NCI-H2029 (cell line): ENCODE results near the gene JMJD6.
A peak's percentile ranks its signal among the peaks of the same experiment; 100 is the strongest.

ENCODE experiments used
- DNase-seq: peaks from one replicate; lab custom pipeline; 2025; lab: John Stamatoyannopoulos, UW

The JMJD6 gene

DNA sequence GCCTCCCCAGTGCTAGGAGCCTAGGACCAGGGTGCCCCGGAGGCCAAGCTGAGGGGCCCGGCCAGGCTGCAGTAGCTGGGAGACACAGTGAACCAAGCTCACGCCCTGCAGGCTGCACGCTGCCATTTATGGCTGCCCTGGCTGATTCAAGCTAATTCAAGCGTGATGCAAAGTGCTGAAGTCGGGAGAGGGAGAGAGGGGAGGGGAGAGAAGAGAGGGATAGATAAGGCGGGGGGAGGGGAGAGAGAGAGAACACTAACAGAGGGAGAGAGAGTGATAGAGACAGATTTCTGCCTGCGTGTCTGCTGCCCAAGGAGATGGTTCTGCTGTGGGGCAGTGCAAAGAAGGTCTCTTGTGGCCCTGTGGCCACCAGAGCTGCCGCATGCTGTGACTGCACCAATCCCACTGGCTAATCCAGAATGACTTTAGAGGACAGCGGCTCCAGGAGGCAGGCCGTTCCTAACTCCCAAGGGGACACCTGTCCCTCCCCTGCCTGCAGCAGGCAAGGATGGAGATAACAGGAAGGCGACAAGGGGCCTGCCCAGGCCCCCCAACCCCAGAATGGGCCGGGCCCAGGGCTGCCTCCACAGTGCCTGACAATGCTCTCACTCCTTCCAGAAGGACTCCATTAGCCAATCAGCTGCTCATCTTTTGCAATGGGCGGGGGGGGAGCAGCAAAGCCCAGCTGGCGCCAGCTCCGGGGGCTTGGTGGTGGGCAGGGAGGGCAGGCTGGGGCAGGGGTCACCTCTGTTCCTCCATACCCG is 28.5 kb downstream of the JMJD6 start:
- DNase-seq, result no peak

DNA sequence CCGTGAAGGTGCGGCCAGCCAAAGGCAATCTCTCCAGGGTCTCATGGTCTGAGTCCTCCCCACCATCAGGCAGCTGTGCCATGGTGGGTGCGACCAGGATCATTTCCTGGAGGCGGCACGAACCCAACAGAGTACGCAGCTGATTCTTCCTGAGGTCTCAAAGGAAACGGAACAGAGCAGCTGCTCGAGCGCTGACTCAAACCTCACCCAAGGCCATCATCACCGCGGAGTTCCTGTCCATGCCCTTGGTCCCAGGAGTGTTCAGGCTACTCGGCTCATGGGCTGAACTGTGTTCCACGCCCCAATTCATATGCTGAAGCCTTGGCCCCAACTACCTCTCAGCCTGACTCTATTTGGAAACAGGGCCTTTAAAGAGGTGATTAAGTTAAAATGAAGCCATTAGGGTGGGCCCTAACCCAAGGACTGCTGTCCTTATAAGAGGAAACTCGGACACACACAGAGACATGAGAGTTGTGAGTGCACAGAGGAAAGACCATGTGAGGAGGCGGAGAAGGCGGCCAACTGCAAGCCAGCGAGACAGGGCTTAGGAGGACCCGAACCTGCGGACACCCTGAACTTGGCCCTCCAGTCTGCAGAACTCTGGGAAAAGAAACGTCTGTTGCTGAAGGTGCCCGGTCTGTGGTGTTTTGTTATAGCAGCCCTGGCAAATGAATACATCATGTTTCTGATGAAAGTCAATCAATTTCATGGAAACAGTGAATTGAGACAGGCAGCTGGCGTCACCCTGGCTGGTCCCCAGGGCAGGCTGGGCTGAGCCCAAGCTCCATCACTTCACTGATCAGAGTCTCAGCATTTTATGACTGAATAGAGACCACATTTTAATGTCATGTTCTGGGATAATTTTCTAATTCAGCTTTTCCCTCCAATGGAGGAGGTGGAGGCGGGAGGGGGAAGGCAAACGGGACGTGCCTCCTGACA is 29.4 kb downstream of the JMJD6 start:
- DNase-seq, result no peak

DNA sequence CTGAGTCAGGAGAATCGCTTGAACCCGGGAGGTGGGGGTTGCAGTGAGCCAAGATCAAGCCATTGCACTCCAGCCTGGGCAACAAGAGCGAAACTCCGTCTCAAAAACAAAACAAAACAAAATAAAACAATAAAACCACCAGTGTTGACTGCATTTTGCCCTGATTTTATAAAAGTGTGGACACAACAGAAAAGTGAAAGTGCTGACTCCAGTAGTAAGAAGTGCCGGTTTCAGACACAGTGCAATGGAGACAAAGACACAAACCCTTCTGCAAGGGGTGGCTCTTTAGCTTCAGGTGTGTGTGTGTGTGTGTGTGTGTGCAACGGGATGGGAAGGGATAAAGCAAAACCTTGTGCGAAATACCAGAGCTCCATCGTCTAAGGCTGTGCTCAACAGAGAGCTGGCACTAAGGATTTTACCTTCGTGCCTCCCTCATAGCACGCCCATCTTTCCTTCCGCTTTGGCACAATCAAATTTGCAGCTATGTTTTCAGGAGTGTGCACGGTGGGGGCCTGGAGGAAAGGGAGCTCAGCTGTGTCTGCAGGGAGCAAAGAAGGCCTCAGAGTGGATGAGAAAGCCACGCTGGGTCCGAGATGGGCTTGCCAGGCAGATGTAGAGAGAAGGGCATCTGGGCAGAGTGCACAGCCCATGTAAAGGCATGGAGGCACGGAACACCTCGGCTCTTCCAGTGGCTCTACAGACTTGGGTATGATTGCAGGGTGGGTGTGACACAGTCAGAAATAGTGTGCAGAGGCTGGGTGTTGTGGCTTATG is 31.2 kb downstream of the JMJD6 start:
- DNase-seq, result no peak

DNA sequence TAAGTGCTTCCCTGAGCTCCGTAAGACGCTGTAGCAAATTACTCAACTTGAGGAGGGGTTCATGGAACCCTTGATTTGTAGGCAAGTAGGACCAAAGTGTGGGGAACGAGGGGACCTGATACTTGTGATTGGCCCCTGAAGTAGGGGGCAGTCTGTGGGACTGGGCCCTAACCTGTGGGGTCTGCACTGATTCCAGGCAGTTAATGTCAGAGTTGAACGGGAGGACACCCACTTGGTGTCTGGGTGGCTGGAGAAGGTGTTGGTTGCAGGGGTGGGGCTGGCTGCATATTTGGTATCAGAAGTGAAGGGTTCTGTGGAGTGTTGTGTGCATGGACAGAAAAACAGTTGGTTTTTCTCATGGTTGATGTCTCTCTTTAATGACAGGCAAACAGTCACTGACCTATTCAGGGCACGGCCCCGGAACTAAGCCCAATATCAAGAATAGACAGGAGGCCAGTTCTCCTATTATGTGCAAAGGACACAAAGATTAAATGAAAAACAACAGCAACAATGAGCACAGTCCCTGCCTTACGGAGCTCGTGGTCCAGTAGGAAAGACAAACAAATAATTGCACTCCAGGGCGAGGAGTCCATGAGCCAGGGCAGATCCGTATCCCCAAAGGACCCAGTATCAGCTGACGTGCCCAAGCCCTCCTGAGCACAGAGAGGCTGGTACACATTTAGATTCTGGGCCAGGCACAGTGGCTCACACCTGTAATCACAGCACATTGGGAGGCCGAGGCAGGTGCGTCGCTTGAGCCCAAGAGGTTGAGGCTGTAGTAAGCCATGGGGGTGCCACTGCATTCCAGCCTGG is 34.8 kb downstream of the JMJD6 start:
- DNase-seq, result no peak

DNA sequence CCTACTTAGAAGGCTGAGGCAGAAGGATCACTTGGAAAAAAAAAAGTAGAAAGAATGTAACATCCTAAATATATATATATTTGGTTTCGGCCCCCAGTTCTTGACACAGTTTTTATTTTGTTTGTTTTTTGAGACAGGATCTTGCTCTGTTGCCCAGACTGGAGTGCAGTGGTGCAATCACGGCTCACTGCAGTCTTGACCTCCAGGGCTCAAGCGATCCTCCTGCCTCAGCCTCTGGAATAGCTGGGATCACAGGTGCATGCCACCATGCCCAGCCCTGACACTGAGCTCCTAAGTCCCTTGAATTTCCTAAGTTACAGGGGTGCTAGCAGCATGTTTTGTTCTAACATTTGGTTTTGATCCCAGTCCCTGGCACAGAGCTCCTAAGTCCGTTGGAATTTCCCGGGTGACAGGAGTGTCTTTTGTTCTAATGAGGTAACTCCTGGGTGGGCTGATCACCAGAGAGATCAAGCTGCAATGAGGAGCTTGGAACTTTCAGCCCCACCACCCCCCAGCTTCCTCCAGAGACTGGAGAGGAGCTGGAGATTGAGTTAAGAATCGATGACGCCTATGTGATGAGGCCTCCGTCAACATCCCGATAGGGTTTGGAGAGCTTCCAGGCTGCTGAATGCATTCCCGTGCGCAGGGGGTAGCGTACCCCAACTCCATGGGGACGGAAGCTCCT is 35.7 kb downstream of the JMJD6 start:
- DNase-seq, result no peak

DNA sequence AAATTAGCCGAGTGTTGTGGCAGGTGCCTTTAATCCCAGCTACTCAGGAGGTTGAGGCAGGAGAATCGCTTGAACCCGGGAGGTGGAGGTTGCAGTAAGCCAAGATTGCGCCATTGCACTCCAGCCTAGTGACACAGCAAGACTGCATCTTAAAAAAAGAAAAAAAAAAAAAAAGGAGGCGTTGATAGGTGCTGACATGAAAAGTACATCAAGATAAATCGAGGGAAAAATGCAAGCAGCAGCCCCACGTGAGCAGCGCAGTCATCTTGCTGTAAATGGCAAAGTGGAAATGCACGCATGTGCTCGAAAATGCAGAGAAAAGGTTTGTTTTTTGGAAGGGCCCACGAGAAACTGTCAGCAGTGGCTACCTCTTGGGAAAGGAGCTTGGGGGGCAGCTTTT is 36.5 kb downstream of the JMJD6 start:
- no peak for DNase-seq

DNA sequence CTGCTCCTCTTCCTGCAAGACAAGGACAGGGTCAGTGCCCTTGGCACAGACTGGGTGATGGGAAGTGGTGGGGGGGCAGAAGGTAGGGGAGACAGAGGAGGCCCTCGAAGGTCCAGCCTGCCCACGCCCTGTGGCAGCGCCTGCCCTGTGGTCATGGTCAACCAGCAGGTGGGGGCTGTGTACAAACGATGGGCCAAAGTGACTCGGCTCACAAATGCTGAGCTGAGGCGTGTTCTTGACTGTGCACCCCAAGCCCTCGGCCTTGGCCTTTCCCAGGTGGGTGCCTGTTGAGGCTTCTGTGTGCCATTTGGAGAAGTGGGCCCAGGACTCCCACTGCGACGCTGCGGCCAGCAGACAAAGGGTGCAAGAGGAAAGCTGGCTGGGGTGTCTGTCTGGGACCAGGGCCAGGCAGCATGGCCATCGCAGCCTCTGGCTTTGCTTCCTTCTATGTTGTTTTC is 38.2 kb downstream of the JMJD6 start:
- DNase-seq, result no peak

DNA sequence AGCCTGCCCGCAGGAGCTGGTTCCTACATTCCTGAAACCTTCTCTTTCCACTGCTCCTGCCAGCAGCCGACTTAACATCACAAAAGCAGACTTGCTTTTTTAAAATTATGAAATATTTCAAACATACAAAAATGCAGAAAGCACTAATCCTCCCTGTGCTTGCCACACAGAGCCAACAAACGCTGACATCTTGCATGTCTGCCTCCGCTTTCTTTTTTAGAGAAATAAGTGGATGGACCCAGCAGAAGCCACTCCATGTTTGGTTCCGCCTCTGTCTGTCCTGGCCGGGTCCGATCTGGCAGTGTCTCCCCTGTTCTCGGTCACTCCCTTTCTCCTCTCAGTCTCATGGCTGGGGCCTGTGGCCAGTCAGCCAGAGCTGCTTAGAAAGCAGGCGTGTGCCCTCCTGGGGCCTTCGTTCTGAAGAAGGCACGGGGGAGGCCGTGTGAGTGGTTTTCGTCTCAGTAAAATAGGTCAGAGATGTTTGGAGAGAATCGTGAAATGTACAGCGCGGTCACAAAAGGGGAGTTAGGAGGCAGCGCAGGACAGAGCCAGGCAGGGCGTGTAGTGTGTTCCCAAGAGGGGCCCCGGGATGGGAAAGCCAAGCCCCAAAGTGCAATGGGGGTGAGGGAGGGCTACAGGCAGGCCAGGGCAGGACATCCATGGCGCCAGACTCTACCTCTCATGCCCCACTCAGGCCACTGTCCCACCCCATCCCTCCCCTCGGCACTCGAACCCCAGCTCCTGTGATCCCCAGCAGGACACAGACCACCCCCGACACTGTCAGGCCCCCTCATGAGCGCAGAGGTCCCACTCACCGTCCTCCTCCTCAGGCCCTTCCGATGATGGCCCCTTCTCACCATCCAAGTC is 38.9 kb downstream of the JMJD6 start:
- DNase-seq, result no peak

DNA sequence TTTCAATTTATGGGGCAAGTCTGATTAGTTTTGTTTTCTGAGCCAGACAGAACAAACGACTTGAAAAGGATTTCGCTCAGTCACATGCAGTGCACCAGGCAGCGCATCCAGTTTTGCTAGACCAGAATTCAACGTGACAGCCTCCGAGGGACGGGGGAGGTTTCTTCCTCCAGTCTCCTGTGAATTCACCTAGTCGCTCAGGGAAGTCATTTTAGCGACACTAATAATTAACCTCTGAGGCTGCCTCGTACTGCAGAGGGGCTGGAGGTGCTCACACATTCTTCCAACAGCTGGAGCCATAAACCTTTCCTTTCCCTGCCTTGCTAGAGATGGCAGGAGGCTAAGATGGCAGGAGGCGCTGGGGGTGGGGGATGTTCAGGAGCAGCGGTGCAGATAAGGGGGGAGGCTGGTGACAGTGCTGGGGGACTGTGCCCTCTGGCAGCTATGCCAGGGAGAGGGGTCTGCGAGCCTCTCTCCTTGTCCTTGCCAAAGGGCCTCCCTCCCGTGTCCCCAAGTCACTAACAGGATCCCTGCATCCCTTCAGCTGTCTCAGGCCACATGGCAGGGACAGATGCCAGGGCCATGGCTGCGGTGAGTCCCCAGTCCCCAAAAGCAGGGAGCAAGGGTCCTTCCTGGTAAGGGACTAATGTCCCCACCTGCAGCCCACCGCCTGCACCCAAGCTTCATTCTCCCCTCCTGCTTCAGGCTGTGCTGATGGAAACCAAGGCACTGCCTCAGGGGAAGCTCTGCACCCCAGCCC is 39.7 kb downstream of the JMJD6 start:
- no peak for DNase-seq

DNA sequence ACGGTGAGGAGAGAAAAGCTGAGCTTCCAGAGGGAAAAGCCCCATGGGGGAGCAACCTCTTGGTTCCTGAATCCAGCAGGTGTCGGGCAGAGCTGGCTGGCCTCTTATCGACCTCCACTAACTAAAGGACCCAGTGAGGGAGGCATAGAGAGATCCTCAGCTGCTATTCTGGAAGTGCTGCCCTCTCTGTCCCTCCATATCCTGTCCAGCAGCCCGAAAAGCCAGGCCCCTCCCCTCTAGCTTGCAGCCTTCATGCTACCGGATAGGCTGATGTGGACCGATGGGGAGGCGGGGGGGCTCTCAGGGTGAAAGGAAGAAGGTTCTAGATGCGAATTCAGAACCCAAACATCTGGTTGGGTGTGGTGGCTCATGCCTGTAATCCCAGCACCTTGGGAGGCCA is 40.6 kb downstream of the JMJD6 start:
- DNase-seq, result no peak

DNA sequence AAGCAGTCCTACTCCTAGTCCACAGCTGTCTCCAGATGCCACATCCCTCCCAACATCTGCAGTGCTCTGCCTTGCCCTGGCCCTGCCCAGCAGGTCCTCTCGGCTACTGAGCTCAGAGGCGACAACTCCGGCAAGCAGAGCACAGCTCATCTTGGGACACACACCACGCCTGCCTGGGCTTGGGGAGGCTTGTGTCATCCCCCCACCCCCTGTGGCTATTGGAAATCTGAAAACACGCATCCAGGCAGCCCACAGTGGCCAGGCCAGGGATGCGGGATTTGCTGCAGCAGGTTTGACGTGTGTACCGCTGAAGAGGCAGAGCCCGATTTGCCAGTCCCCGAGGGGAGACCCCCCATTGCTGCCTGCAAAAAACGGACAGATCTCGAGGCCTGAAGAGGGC is 41.0 kb downstream of the JMJD6 start:
- DNase-seq, result no peak

DNA sequence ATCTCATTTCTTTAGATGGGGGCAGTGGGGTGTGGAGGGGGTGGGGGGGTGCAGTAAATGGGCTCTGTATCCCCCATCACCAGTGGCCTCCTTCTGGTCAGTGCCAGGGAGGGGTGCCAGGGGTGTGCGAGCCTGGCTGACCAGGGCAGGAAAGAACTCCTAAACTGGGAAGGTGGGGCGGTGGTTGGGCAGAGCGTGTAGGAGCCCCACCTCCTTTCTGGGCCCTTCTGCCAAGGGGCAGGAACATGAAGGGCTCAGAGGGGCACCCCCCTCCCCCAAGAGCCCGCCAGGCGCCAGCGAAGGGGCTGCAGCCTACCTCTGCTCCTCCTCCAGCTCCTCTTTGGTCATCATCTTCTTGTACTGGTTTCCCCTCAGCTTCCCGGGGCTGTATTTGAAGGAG is 41.6 kb downstream of the JMJD6 start:
- no peak for DNase-seq

DNA sequence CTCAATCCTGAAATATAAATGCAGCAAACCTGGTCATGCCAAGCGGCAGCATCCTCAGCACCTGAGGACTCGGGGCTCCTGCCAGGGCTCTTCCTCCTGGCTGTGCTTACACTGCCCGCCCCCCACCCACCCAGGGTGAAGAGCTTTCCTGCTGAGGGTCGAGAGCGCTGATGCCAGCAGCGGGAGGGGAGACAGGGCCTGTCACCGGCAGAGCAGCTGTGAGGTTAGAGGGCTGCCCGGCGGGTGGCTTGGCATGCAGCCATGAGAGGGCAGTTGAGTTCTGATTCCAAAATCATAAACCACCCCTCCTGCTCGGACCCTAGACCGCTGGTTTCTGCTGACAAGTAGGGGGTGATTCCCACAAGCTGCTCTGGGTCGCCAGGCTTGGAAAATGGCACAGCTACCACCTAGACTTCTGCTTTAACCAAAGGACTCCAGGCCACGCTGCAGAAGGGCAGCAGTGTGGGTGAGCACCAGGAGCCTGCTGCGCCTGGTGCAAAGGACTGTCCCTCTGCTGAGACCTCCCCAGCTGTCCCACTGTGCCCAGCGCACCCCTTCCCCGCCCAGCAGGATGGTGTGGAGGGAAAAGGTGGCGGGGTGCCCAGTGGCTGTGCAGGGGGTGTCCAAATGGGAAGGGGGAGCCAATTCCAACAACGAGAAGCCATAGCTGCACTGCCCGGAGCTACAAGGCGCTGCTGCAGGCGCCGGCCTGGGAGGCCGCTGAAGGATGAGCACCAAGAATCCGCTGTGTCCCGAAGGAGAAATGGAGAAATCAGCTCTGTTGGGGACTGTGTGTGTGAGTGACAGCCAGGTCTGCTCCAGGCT is 42.3 kb downstream of the JMJD6 start:
- no peak for DNase-seq

DNA sequence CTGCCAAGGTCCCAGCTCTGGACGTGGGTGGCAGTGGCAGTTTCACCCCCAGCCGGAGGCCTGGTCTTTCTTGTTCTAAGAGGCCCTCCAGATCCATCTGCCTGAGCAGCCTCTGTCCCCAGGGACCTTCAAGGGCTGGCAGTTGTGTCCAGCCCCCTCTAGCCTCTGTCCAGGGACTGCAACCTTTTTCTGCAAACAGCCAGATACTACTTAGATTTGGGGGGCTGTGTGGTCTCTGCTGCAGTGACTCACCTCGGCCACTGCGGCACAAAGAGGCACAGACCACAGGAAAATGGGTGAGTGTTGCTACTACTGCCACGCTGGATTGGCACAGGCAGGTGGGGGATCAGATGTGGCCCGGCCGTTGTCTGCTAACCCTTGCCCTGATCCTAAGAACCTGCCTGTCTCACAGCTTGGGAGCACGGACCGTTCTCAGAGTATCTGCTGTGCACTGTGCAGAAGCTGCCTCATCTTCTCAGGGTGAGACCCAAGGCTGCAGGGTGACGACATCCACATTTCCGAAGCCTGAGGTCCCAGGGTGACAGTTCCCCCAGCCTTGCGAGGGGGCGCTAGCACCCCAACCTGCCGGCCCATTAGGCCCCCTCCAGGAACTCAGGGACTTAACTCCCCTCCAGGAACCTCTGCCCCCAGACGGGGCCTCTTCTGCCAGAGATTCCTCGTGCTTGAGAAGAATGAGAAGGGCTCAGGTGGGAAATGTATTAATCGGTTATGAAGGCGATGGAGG is 43.2 kb downstream of the JMJD6 start:
- DNase-seq, result no peak

DNA sequence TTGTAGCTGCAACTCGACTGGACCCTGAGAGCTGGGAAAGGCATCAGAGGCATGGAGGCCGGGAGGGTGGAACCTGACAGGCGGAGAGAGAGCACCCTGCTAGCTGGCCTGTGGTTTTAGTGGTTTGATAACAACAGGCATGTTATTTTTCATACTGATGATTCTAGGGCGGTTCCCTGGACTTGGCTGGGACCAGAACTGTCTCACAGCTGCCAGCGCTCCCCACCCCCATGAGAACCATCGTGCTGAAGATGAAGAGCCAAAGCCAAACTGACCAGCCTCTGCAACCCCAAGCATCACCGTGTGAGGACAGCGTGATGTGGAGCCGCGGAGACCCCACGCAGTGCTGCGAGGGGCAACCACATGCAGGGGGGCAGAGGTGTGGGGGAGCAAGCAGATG is 44.1 kb downstream of the JMJD6 start:
- DNase-seq, result no peak

DNA sequence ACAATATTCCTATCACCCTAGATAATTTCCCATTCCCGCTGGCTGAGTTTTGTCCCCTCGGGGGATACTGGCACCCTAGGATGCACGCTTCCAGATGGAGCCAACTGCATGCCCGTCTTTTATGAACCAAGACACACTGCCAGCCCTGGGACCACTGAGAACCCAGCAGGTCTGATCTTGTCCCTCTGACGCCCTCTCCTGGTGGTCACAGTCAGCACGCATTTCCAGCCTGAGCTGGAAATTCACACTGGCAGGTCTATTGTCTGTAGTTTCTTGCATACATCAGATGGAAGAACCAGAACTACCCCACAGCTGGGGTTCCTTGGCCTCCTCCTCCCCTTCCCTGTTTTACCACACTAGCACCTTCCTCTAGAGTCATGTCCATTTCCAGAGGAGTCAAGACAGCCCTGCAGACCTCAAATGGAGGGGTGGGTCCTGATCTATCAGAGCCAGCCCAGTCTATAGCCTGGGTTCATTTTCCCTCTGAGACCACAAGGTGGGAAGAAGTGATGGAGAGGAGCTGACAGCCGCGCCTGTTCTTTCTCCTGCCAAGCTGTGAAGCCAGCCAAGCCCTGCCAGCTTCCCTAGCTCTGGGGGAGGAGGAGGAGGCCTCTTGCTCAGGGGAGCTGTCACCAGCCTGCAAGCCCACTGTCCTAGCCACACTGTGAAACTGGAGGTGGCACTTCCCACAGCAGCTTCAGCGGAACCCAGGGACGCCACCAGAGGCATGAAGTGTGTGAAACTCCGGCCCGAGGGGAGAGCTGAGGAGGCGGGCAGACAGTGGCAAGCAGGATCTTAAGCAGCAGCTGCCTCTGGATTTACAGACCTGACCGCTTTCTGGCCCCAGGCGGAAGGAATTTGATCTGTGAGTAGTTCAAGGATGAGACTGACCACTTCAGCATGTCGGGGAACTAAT is 44.9 kb downstream of the JMJD6 start:
- DNase-seq, result peak; percentile 21

DNA sequence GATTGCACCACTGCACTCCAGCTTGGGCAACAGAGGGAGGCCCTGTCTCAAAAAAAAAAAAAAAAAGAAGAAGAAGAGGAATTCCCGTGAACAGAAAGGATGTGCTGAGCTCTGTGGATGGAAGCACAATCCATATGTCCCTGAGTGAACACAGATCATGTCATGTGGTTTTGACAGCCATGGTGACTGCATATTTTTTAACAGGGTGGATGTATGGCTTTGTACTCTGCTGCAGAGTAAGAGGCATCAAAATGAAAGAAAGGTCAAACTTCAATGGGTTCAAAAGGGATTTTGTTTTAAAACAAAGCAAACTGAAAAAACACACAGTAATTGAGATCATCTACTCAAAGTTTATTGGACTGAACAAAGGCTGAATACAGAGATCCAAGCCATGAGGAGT is 47.2 kb downstream of the JMJD6 start:
- no peak for DNase-seq
